ENCODE measurements around the gene THAP12.
"Not testable (repeated sequence)": the region's sequence is repeated elsewhere in the genome, so short reads cannot be mapped to it uniquely, and the experiment has no call there.

THAP12 gene

GRCh38 chr11:76327756-76328388, 53.1 kb downstream of the THAP12 start:
- no peak for DNase-seq (ENCODE audit: low read depth in 2 of 2)

- no peak for DNase-seq (ENCODE audit: low read depth in 2 of 2)
Observed at GRCh38 chr11:76327202-76327601, 53.7 kb downstream of the THAP12 start.

DNA sequence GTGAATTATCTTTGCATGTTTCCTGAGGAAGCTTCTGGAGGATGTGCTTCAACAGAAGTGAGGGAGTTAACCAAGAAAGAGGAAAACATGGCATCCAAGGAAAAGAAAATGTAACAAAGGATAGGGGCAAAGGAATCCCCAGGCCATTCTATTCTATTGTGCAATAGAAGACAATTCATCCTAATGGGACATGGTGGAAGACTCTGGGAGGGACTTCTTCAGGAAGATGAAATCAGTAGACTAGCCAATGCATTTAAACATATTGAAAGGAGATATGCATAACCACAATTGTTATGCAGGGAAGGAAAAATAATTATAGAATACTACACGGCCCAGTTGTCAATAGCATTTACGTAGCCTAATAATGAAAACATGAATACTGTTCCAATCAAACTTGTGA, 55.7 kb downstream of the THAP12 start:
- no peak for DNase-seq (ENCODE audit: low read depth in 2 of 2)

GRCh38 chr11:76323804-76324203, 57.1 kb downstream of the THAP12 start:
- DNase-seq (ENCODE audit: low read depth in 2 of 2), result no peak

DNA sequence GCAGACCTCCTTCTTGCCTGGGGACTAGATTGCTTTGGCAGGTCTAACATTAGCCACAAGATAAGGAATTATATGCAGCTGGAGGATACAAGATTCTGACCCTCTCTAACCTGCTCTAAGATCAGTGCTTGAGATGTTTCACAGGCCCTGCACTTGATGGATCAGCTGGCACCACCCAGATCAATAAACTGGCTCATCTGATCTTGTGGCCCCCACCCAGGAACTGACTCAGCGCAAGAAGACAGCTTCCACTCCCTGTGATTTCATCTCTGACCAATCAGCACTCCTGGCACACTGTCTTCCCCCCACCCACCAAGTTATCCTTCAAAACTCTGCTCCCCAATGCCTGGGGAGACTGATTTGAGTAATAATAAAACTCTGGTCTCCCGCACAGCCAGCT, 57.6 kb downstream of the THAP12 start:
- not testable (repeated sequence) for DNase-seq (ENCODE audit: low read depth in 2 of 2)

DNA sequence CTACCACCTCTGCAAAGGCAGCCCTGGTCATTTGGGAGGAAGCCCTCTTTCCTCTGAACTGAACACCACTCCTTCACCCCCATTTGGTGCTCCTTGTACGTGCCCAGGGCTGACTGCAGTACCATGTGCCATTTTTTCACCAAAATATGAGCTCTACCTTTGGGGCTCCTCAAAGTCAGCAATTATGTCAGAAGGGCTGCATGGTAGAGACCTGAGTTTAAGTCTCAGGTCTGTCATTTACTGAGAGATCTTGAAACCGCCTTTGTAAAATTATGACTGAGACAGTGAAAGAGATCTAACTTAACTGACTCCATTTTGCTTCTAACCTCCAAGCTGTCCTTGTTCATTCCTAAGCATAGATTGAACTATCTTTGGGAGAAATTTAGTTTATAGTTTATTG, 58.0 kb downstream of the THAP12 start:
- no peak for DNase-seq (ENCODE audit: low read depth in 2 of 2)

GRCh38 chr11:76322540-76322939, 58.4 kb downstream of the THAP12 start:
- DNase-seq (ENCODE audit: low read depth in 2 of 2), result no peak

DNA sequence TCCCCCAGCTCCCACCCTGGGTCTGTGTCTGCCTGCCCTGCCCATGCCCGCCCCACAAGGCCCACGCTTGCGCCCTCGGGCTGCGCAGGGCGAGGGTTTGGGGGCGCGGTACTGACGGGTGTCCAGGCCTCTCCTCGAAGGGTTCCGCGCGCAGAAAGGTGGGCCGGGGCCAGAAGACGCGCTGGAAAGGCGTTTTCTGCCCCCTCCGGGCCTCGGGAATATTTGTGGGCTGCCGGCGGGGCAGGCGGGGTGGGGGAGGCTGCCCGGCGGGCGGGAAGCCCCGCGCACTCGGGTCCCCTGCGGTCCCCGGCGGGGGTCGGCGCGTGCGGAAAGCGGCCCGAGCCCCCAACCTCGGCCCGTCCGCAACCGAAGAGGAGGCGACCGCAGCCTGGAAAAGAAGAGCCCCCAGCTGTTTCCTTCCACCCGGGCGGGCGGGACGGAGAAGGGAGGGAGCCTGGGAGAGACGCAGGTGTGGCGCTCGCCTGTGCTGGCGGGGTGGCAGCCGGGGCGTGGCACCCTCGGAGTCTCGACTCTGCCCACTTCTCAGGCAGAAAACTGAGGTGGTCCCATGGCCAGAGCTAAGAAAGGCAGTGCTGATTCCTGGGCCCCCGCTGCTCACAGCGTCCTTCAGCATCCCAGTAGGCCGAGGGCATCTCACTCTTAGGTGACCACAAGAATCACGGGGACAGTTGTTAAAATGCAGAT, 59.0 kb downstream of the THAP12 start:
- DNase-seq (ENCODE audit: low read depth in 2 of 2), result no peak

DNA sequence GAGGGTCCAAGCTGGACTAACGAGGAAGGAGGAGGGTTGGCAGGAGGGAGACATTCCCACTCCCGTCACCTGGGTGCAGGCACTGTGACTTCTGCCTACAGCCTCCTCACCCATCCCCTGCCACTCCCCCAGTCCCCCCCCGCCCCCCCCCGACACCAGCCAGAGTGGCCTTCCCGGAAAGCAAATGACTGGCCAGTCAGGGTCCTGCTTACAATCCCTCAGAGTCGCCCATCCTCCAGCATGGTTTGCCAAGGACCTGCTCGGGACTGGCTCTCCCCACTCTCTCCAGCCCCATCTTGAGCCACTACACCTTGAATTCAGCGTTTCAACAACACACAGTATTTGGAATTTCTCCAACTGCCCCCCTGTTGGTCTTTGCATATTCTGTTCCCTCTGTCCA, 59.6 kb downstream of the THAP12 start:
- DNase-seq (ENCODE audit: low read depth in 2 of 2), result no peak

GRCh38 chr11:76320929-76321328, 60.0 kb downstream of the THAP12 start:
- DNase-seq (ENCODE audit: low read depth in 2 of 2), result no peak

- DNase-seq (ENCODE audit: low read depth in 2 of 2), result not testable (repeated sequence)
Observed at GRCh38 chr11:76319798-76320197, 61.1 kb downstream of the THAP12 start.

DNA sequence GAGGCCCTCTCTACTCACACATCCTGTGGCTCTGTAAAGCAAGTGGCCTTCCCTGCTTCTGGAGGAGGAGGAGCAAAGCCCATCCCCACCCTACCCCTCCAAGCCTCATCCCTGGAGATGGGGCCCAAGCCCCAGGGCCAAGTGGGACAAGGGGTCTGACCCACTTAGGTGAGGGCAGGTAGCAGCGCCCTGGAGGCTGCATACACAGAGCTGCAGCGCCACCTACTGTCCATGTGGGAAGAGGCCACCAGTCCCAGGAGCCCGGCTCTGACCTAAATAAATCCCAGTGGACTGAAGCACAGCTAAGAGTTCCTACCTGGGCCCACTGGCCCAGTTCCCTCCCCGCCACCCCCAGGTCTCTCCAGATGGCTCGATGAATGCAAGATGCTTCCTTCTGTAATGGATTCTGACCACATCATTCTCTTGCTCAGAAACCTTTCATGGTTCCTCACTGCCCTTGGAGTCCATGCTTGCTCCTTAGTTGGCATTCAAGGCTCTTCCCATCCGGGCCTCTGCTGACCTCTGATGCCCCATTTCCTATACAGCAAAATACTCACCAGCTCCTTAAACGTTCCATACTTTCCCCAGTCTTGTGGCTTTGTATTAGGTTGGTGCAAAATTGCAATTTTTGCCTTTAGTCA, 62.1 kb downstream of the THAP12 start:
- peak; percentile 56 to 61 for DNase-seq (ENCODE audit: low read depth in 2 of 2)

- DNase-seq (ENCODE audit: low read depth in 2 of 2), result no peak
Observed at GRCh38 chr11:76317296-76317695, 63.6 kb downstream of the THAP12 start.

- no peak for DNase-seq (ENCODE audit: low read depth in 2 of 2)
Observed at GRCh38 chr11:76316726-76317125, 64.2 kb downstream of the THAP12 start.

- no peak for DNase-seq (ENCODE audit: low read depth in 2 of 2)
Observed at GRCh38 chr11:76315182-76315853, 65.6 kb downstream of the THAP12 start.

GRCh38 chr11:76314741-76315090, 66.2 kb downstream of the THAP12 start:
- no peak for DNase-seq (ENCODE audit: low read depth in 2 of 2)

DNA sequence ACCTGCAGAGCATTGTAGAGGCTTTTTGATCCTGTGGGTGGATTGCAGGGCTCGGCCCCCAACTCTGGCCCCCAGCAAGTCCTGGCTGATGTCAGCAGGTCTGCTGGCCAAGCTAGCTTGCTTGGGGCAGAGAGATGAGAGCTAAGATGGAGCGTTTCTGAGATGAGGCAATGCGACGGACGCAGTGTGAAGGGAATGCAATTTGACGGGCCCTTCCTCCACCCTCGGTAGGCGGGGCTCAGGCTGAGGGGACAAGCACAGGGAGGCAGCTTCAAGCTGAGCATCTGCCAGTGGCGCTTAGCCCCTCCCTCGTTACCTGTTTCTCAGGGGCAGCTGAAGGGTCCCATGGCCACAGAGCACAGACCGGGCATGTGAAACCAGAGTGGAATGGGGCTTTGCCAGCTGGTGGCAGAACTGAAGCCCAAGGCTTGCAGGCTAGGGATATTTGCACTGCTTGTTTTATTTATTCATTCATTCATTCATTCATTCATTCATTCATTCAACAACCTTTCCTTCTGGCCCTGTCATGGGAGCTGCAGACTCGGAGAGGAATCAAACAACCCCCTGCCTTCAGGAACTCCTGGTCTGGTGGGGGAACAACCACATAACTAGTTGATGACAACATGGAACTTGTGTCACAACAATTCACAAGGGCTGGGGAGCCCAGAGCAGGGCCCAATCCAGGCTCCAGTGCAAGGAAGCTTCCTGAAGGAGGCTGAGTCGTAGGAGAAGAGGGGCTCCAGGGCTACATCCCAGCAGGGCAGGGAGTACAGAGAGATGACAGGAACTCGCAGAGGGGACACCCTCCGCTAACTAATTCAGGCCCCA, 66.8 kb downstream of the THAP12 start:
- no peak for DNase-seq (ENCODE audit: low read depth in 2 of 2)

- DNase-seq (ENCODE audit: low read depth in 2 of 2), result no peak
Observed at GRCh38 chr11:76313271-76313670, 67.7 kb downstream of the THAP12 start.

DNA sequence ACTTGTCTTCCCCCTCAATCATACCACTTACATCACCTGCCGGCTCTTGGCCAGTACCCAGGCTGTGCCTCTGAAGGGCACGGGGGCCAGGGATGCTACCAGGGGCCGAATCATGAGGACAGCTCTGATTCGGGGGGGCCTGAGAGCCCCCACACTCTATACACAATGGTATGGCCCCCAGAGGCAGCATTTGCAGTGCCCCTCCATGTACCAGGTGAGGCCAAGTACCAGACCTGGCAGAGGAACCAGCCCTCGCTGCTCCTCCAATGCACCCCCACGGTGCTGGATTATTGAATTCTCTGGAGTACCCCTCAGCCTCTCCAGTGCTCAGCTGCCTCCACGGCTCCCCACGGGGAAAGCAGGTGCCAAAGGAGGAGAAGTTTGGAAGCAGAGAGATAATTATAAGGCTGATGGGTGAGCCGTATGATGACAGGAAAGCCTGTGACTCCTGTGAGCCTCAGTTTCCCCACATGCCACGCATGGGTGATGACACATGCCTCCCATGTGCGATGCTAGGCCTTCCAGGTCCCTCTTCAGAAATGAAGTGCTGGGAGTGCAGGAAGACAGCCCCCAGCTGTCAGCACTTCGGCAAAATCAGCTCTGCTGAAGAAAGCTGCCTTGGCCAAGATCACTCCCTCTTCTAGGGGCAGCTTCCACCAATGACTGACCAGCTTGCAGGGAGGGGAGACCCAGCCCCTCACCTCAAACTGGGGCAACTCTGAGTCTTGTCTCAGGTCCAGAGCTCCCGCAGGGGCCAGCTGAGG, 69.9 kb downstream of the THAP12 start:
- DNase-seq (ENCODE audit: low read depth in 2 of 2), result no peak

DNA sequence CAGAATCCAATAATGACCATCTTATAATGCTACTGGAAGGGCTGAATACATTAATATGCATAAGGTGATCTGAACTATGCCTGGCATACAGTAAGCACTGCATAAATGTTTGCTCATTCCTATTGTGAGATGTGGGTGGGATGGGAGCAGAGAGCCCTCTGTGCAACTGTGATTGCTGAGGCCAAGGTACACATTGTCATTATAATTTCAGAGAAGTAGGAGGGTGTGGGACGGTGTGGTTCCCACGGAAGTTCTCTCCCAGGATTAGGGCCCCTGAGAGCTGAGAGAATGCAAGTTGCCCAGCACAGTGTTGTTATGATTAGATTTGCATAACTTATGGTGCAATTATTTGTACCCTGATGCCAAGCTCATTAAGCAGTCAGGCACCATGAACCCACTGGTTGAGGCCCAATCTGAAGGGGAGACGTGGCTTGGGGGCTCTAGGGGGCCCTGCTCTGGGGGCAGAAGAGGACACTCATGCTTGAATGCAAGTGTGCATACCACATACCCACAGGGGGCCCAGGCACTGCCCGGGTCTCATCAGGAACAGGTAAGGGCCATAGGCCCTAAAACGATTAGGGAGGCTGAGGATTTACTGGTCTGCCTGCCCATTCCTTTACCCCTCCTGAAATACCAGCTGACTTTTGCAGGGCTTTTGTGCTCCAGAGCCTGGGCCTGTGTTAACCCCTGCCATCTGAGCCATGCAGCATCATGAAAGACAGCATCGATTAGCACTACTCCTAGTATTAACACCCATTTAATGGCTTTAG, 72.8 kb downstream of the THAP12 start:
- DNase-seq (ENCODE audit: low read depth in 2 of 2), result no peak
